PFSK-1 (cell line): Measurements from ENCODE around the gene KRTAP10-1.

Experiments
- POLR2AphosphoS5 ChIP-seq: IDR thresholded peaks from 2 replicates; pipeline ENCODE4 v1.6.1; 2012; ENCODE audit warnings: low read depth, mild to moderate bottlenecking, control low read depth, low read length, moderate library complexity
- REST ChIP-seq, 2 experiments: IDR thresholded peaks; 2 replicates each; pipeline versions ENCODE4 v1.6.1 to v1.8.0; 2011 to 2012; ENCODE audit warnings: low read depth in 2 of 2, low read length in 2 of 2, control low read depth in 1 of 2, inconsistent platforms in 1 of 2, mild to moderate bottlenecking in 1 of 2, moderate library complexity in 1 of 2; ENCODE audit not compliant: insufficient read depth in 1 of 2

GRCh38 chr21:44579056-44579832, 39.2 kb upstream of the KRTAP10-1 start:
- TF ChIP-seq POLR2AphosphoS5 (no peak), REST (IDR thresholded peaks at IDR 0.05; ENCODE audit: insufficient read depth in 1 of 2, low read depth in 2 of 2, low read length in 2 of 2) (no peak)
